Endodermal cell (in vitro differentiated cells): ENCODE data around the gene PRPF19. TPM values are rescaled to one million over a fixed set of nuclear protein-coding genes. Genes with fewer than 3 reads are reported as not detected.

Experiments used
- DNase-seq: peaks from one replicate; pipeline ENCODE4 v3.0.0-alpha.2; 2017
- H3K27ac ChIP-seq: 2 replicates; pipeline ENCODE4 v1.5.1; 2013; ENCODE audit warnings: mild to moderate bottlenecking, low read depth, low read length, moderate library complexity
- H3K27me3 ChIP-seq: 2 replicates; pipeline ENCODE4 v1.6.1; 2013; ENCODE audit warnings: mild to moderate bottlenecking, low read length, moderate library complexity; ENCODE audit not compliant: insufficient read depth, control insufficient read depth, poor library complexity, severe bottlenecking
- H3K36me3 ChIP-seq: 2 replicates; pipeline ENCODE4 v1.7.0; 2013; ENCODE audit warnings: mild to moderate bottlenecking, low read length, moderate library complexity; ENCODE audit not compliant: control insufficient read depth, insufficient read depth
- H3K4me1 ChIP-seq: one replicate; pipeline ENCODE4 v1.7.0; 2013; ENCODE audit warnings: low read length; ENCODE audit not compliant: control insufficient read depth, insufficient read depth
- H3K4me3 ChIP-seq: 2 replicates; pipeline ENCODE4 v1.5.1; 2013; ENCODE audit warnings: mild to moderate bottlenecking, low read length, moderate library complexity
- H3K9ac ChIP-seq: 2 replicates; pipeline ENCODE4 v1.6.1; 2013; ENCODE audit warnings: mild to moderate bottlenecking, low read length, moderate library complexity; ENCODE audit not compliant: poor library complexity, severe bottlenecking; ENCODE audit errors: extremely low read depth
- H3K9me3 ChIP-seq: 2 replicates; pipeline ENCODE4 v1.6.1; 2013; ENCODE audit warnings: mild to moderate bottlenecking, low read length, moderate library complexity; ENCODE audit not compliant: control insufficient read depth
- H3K27ac Mint-ChIP-seq: 2 replicates; pipeline ENCODE4 v1.8.0; 2020; ENCODE audit warnings: mixed read lengths
- H3K27me3 Mint-ChIP-seq: 2 replicates; pipeline ENCODE4 v1.8.0; 2021; ENCODE audit warnings: mild to moderate bottlenecking, mixed read lengths; ENCODE audit not compliant: insufficient read depth
- H3K36me3 Mint-ChIP-seq: 2 replicates; pipeline ENCODE4 v1.8.0; 2020; ENCODE audit warnings: low read depth, mixed read lengths
- H3K4me1 Mint-ChIP-seq: 2 replicates; pipeline ENCODE4 v1.8.0; 2020; ENCODE audit warnings: mixed read lengths
- H3K4me3 Mint-ChIP-seq: 2 replicates; pipeline ENCODE4 v1.8.0; 2020; ENCODE audit warnings: mild to moderate bottlenecking, moderate library complexity, mixed read lengths
- H3K9me3 Mint-ChIP-seq: 2 replicates; pipeline ENCODE4 v1.8.0; 2020; ENCODE audit warnings: mild to moderate bottlenecking, mixed read lengths
- CTCF ChIP-seq: fragments of 200-600 bp; sonication (generic); conservative IDR thresholded peaks from 2 replicates; pipeline ENCODE4 v1.5.0; 2021; ENCODE audit warnings: antibody characterized with exemption, mild to moderate bottlenecking
- WGBS, 2 experiments: methylation state at CpG; one replicate each; pipeline versions ENCODE4 v1.1.5 to v1.1.7; 2013; ENCODE audit warnings: missing lambda C conversion rate in 2 of 2, mixed read lengths in 1 of 2; ENCODE audit not compliant: insufficient coverage in 1 of 2, insufficient read length in 1 of 2; 5-methylcytosine and 5-hydroxymethylcytosine counted together
- total RNA-seq, 2 donors: library from RNA; stranded (reverse); fragmentation: NEBNext Ultra II Directional in 1 of 2; extraction: Animal tissue kit (Norgen Biotek cat#: 25700) in 1 of 2; gene quantifications; 2 replicates in 1 of 2; 3 replicates in 1 of 2; pipeline ENCODE4 v1.2.1, GENCODE V29; 2021

PRPF19 gene
- total RNA-seq, 2 donors from 2014 or later: 106 to 109 TPM

DNA sequence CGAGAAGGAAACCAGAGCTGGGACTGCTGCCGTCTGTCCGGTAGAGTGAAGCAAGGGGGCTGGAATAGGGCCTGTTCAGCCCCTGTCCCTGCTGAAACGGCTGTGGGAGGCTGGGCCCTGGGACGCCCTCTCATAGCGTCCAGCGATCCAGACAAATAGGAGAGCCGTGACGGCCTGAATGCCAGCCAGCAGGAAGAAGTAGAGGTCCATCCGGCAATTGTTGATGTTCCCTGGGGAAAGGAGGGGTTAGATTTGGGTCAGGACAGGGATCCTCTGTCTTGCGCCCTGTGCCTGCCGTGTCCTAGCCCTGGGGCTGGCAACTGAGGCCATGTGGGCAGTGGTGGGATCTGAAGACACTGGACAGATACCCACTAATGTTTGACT lies 30.8 kb upstream of the PRPF19 start:
- no peaks in the 10 kb centered on the region for H3K4me1 ChIP-seq
- H3K27me3 Mint-ChIP-seq: no peaks in the 10 kb centered on the region
- H3K27ac ChIP-seq: no peak overlapping the region
- DNase-seq: no peak
- TF ChIP-seq CTCF: no peak
- no peak overlapping the region for H3K4me3 ChIP-seq
- no peaks in the 10 kb centered on the region for H3K27me3 ChIP-seq
- H3K9me3 Mint-ChIP-seq: no peaks in the 10 kb centered on the region
- no peak overlapping the region for H3K9ac ChIP-seq
- no peak overlapping the region for H3K27ac Mint-ChIP-seq
- peaks cover 13% of the 10 kb centered on the region for H3K36me3 Mint-ChIP-seq
- WGBS, 2 experiments: 95 to 96% methylated on average over 4 to 12 of the region's 12 CpGs
- H3K9me3 ChIP-seq: no peaks in the 10 kb centered on the region
- peaks cover 6% of the 10 kb centered on the region for H3K36me3 ChIP-seq
- H3K4me3 Mint-ChIP-seq: no peak overlapping the region
- peaks cover 2% of the 10 kb centered on the region for H3K4me1 Mint-ChIP-seq

DNA sequence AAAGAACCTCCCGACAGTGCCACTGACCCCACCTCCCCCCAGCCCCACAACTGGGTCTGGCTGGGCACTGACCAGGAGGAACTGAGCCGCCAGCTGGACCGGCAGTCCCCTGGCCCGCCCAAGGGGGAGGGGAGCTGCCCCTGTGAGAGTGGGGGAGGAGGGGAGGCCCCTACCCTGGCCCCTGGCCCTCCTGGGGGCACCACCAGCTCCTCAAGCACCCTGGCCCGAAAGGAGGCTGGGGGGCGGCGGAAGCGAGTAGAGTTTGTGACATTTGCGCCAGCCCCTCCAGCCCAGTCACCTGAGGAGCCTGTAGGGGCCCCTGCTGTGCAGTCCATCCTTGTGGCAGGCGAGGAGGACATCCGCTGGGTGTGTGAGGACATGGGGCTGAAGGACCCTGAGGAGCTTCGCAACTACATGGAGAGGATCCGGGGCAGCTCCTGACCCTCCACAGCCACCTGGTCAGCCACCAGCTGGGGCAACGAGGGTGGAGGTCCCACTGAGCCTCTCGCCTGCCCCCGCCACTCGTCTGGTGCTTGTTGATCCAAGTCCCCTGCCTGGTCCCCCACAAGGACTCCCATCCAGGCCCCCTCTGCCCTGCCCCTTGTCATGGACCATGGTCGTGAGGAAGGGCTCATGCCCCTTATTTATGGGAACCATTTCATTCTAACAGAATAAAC lies 30.2 kb upstream of the PRPF19 start:
- Mint-ChIP-seq H3K27me3 (no peaks in the 10 kb centered on the region), H3K4me3 (no peak overlapping the region), H3K9me3 (no peaks in the 10 kb centered on the region), H3K27ac (no peak overlapping the region), H3K4me1 (peaks cover 2% of the 10 kb centered on the region), H3K36me3 (peaks cover 15% of the 10 kb centered on the region)
- WGBS, 2 experiments: 90% methylated on average over 13 to 18 of the region's 18 CpGs
- DNase-seq: no peak
- no peak for TF ChIP-seq CTCF
- Histone ChIP-seq H3K4me3 (no peak overlapping the region), H3K9me3 (no peaks in the 10 kb centered on the region), H3K27ac (no peak overlapping the region), H3K27me3 (no peaks in the 10 kb centered on the region), H3K4me1 (no peaks in the 10 kb centered on the region), H3K36me3 (peaks cover 11% of the 10 kb centered on the region), H3K9ac (no peak overlapping the region)

DNA sequence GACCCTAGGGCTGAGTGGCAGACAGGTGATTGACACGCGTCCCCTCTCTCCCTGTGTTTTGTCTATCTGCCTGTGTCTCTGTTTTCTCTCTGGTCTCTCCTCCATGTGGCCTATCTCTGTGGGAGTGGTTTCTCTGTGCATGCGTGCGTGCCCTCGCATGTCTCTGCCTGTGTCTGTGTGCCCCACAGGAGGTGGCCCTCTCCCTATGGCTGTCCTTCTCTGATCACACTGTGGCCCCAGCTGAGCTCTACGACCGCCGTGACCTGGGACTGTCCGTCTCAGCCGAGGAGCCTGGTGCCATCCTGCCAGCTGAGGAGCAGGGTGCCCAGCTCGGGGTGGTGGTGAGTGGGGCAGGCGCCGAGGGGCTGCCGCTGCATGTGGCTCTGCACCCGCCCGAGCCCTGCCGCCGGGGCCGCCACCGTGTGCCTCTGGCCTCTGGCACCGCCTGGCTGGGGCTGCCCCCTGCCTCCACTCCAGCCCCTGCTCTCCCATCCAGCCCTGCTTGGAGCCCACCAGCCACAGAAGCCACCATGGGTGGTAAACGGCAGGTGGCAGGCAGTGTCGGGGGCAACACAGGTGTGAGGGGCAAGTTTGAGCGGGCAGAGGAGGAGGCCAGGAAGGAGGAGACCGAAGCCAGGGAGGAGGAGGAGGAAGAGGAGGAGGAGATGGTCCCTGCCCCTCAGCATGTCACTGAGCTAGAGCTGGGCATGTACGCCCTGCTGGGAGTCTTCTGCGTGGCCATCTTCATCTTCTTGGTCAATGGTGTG lies 29.5 kb upstream of the PRPF19 start:
- H3K27ac ChIP-seq: no peak overlapping the region
- no peaks in the 10 kb centered on the region for H3K9me3 ChIP-seq
- Mint-ChIP-seq H3K4me3 (no peak overlapping the region), H3K27ac (no peak overlapping the region), H3K27me3 (no peaks in the 10 kb centered on the region), H3K4me1 (peaks cover 2% of the 10 kb centered on the region), H3K36me3 (peaks cover 22% of the 10 kb centered on the region), H3K9me3 (no peaks in the 10 kb centered on the region)
- H3K9ac ChIP-seq: no peak overlapping the region
- H3K4me1 ChIP-seq: no peaks in the 10 kb centered on the region
- H3K27me3 ChIP-seq: no peaks in the 10 kb centered on the region
- no peak overlapping the region for H3K4me3 ChIP-seq
- 97 to 99% methylated on average over 14 to 27 of the region's 27 CpGs for WGBS, 2 experiments
- peaks cover 18% of the 10 kb centered on the region for H3K36me3 ChIP-seq
- DNase-seq: no peak
- TF ChIP-seq CTCF: no peak
